ENCODE data around the gene WDFY4. TPM values are rescaled to one million over a fixed set of nuclear protein-coding genes. Genes with fewer than 3 reads are reported as not detected.

WDFY4 gene
- total RNA-seq, 4 donors from 2014 or later = 5.0 to 16.5 (median 8.8) TPM

GRCh38 chr10:48792687-48793096, 108.0 kb downstream of the WDFY4 start:
- Histone ChIP-seq H3K4me3 (no peak overlapping the region), H3K36me3 (no peaks in the 10 kb centered on the region), H3K27ac (no peak overlapping the region), H3K4me1 (peaks cover 0 to 7% (median 0%) of the 10 kb centered on the region in 4 donors), H3K9me3 (no peaks in the 10 kb centered on the region), H3K27me3 (no peaks in the 10 kb centered on the region)
- WGBS, 2 donors = 64 to 66% methylated on average over 4 of the region's 4 CpGs
- no peak for TF ChIP-seq POLR2A (IDR thresholded peaks at IDR 0.05)
- TF ChIP-seq EP300 (IDR thresholded peaks at IDR 0.05) = no peak
- TF ChIP-seq CTCF (IDR thresholded peaks at IDR 0.05) = no peak
- DNase-seq (ENCODE audit: low spot score in 2 of 2) = no peak

- Histone ChIP-seq H3K4me3 (no peak overlapping the region), H3K4me1 (peaks cover 0 to 7% (median 0%) of the 10 kb centered on the region in 4 donors), H3K36me3 (no peaks in the 10 kb centered on the region), H3K27ac (no peak overlapping the region), H3K9me3 (no peaks in the 10 kb centered on the region), H3K27me3 (no peaks in the 10 kb centered on the region)
- DNase-seq (ENCODE audit: low spot score in 2 of 2) = no peak
- no peak for TF ChIP-seq POLR2A (IDR thresholded peaks at IDR 0.05)
- TF ChIP-seq CTCF (IDR thresholded peaks at IDR 0.05) = no peak
- TF ChIP-seq EP300 (IDR thresholded peaks at IDR 0.05) = no peak
- WGBS, 2 donors = 86 to 96% methylated on average over 9 of the region's 9 CpGs
Observed at GRCh38 chr10:48794074-48794473, 109.4 kb downstream of the WDFY4 start.

- no peak for TF ChIP-seq CTCF (IDR thresholded peaks at IDR 0.05)
- Histone ChIP-seq H3K9me3 (no peaks in the 10 kb centered on the region), H3K27me3 (no peaks in the 10 kb centered on the region), H3K4me1 (peaks cover 0 to 18% (median 4%) of the 10 kb centered on the region in 4 donors), H3K36me3 (no peaks in the 10 kb centered on the region), H3K4me3 (no peak overlapping the region), H3K27ac (no peak overlapping the region)
- 92 to 96% methylated on average over 2 of the region's 2 CpGs for WGBS, 2 donors
- no peak for DNase-seq (ENCODE audit: low spot score in 2 of 2)
Observed at GRCh38 chr10:48796713-48797245, 112.1 kb downstream of the WDFY4 start.

- Histone ChIP-seq H3K27me3 (no peaks in the 10 kb centered on the region), H3K4me1 (peaks cover 0 to 12% (median 4%) of the 10 kb centered on the region in 4 donors), H3K36me3 (no peaks in the 10 kb centered on the region), H3K9me3 (no peaks in the 10 kb centered on the region), H3K27ac (peak overlapping the region in 1 of 4 donors; percentile 8), H3K4me3 (no peak overlapping the region)
- no peak for TF ChIP-seq EP300 (IDR thresholded peaks at IDR 0.05)
- TF ChIP-seq POLR2A (IDR thresholded peaks at IDR 0.05) = no peak
- no peak for TF ChIP-seq CTCF (IDR thresholded peaks at IDR 0.05)
- DNase-seq (ENCODE audit: low spot score in 2 of 2) = no peak
- 81 to 88% methylated on average over 4 of the region's 4 CpGs for WGBS, 2 donors
Observed at GRCh38 chr10:48797830-48798229, 113.2 kb downstream of the WDFY4 start.

GRCh38 chr10:48798481-48799254, 114.0 kb downstream of the WDFY4 start:
- TF ChIP-seq EP300 (IDR thresholded peaks at IDR 0.05) (no peak), CTCF (IDR thresholded peaks at IDR 0.05) (no peak), POLR2A (IDR thresholded peaks at IDR 0.05) (no peak)
- Histone ChIP-seq H3K27me3 (no peaks in the 10 kb centered on the region), H3K36me3 (no peaks in the 10 kb centered on the region), H3K4me3 (no peak overlapping the region), H3K4me1 (peaks cover 0 to 12% (median 4%) of the 10 kb centered on the region in 4 donors), H3K9me3 (no peaks in the 10 kb centered on the region), H3K27ac (peak overlapping the region in 2 of 4 donors; percentile 8 to 36)
- WGBS, 2 donors = 72 to 74% methylated on average over 5 of the region's 5 CpGs
- DNase-seq (ENCODE audit: low spot score in 2 of 2) = no peak
